Hindlimb muscle (tissue), 1 donor: ENCODE data around the gene NPC2. TPM values are rescaled to one million over a fixed set of nuclear protein-coding genes. Genes with fewer than 3 reads are reported as not detected.

Experiments used
- DNase-seq: peaks from one replicate; pipeline ENCODE4 v3.0.0-alpha.2; 2013
- polyA plus RNA-seq: library from polyadenylated mRNA; unstranded; fragments of 120-200 nt; gene quantifications from one replicate; pipeline ENCODE4 v1.2.1, GENCODE V29; 2013; ENCODE audit not compliant: insufficient read length

The NPC2 gene
- polyA plus RNA-seq, 1 donor = 82.5 TPM

DNA sequence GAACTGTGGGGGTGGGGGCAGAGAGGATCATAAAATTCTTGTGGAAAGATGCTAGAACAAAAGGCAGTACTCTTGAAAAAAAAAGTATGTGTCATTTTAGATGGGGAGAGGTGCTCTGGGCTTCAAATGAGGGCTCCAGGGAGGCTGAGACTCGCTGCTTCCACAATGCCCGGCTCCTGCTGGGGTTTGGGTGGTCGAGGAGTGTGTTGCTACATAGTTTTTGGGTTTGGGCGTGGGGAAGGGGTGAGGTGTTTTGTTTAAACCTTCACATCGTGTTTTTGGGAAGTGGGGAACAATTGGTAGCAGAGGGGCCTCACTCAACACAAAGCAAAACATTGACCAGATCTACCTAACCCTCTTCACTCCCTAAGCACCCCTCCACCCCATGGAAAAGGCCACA lies 8.6 kb upstream of the NPC2 start:
- no peak for DNase-seq

- peak; percentile 88 for DNase-seq
Measured at GRCh38 chr14:74501135-74501614, 8.1 kb upstream of the NPC2 start.

GRCh38 chr14:74500417-74501134 lies 7.5 kb upstream of the NPC2 start:
- no peak for DNase-seq

DNA sequence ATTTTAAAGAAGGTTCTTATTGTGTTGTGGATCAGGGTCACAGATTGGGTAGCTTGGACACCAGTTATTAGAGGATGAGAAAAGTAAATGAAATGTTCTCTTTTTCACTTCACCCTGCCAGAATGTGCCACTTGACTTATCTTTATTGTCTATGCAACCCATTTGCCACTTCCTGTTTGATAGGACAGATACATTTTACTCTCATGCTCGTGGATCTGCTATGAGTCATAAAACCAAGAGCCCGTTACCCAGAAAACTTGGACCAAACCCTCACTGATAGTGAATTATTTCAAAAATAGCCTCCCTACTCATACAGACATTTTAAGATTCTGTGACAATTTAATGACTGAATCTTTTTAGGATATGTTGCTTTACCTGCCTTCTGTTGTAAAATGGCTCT lies 2.3 kb upstream of the NPC2 start:
- DNase-seq = no peak

- peak; percentile 98 for DNase-seq
Measured at GRCh38 chr14:74493343-74494261, 497 bp upstream of the NPC2 start, which contains the start of gene ISCA2. ISCA2 (plus strand) TSS chr14:74493765; CDS start chr14:74493775, 10 bp downstream.

GRCh38 chr14:74491956-74492775 lies 939 bp downstream of the NPC2 start:
- DNase-seq = no peak

- DNase-seq = no peak
Measured at GRCh38 chr14:74490486-74490885, 2.6 kb downstream of the NPC2 start.

GRCh38 chr14:74488786-74489397 lies 4.2 kb downstream of the NPC2 start:
- no peak for DNase-seq

- DNase-seq = no peak
Measured at GRCh38 chr14:74486164-74486563, 6.9 kb downstream of the NPC2 start.

DNA sequence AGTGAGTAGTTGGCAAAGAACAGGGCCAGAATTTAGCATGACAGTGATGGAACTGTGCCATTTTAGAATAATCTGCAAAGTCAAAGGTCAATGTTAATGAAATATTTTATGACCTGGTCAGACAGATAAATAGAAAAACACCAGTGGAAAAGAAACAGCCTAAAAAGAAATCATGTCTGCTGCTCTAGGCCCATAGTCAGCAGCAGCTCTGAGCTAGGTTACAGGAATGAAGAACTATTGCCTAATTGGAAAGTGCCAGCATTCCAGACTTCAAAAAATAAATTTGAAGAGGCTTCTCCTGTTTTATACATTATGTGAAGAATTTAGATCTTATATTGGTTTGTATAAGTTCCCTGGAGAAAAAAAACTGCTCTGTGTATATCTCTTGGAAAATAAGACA lies 9.8 kb downstream of the NPC2 start:
- no peak for DNase-seq

GRCh38 chr14:74482571-74482970 lies 10.5 kb downstream of the NPC2 start:
- no peak for DNase-seq

GRCh38 chr14:74480046-74480445 lies 13.1 kb downstream of the NPC2 start:
- DNase-seq = no peak

DNA sequence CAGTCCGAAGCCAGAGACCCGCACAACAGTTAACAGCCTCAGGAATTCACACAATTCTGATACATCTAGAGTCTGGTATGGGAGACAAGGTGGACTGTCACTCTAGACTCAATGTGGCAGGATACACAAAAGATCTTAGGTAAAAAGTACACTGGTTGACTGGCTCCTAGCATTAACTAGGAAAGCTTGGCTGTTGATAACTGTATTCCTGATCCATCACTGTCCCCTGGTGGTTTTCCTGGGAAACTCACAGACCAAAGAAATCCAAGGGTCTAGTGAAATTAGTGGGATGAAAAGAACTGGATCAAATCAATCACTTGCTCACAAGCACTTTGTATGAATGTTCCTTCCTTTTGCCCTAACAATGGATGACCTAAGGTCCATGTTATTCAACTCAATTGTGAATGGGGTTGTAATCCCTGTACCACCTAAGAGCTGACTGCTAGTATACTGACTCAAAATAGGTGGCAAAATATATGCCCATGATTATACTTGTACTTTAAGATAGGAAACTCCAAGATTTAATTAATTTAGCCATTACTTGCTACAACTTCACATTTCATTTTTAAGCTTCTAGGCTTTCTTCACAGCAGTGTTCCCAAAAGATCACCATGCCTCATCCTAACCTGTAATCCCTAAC lies 14.0 kb downstream of the NPC2 start:
- no peak for DNase-seq

DNA sequence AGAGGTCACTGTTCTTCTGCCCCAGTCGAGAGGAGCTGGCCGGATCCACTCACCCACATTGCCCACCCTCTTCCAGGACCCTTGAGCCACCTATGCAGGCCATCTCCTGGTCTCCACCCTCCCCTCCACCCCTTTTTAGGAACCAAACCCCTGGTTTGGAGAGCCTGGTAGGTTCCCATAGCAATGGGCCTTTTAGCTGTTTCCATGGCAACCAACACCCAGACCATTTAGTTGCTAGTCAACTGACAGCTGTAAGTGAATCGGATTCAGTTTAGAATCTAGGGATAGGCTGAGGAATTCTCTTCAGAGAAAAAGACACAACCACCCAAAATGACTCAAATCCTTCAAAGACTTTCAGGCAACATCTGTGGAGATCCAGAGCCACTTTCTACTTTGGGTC lies 16.5 kb downstream of the NPC2 start:
- no peak for DNase-seq

DNA sequence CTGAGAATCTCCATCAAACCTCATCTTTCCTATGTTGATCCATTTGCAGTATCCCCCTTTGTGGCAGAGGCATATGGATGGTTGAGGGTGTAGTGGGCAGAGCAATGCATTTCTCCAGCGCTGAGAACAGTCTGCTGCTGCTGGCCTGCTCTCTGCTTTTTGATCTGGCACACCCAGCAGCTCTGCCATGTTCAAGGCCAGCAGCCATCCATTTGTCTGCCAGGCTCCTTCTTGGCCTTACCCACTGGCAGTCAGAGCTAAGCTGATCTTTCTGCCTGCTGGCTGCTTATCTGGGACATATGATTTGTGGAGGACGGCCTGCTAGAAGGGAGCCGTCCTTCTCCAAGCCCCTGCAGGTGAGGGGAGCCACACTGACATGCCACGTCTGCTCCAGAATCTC lies 17.0 kb downstream of the NPC2 start:
- DNase-seq = no peak

DNA sequence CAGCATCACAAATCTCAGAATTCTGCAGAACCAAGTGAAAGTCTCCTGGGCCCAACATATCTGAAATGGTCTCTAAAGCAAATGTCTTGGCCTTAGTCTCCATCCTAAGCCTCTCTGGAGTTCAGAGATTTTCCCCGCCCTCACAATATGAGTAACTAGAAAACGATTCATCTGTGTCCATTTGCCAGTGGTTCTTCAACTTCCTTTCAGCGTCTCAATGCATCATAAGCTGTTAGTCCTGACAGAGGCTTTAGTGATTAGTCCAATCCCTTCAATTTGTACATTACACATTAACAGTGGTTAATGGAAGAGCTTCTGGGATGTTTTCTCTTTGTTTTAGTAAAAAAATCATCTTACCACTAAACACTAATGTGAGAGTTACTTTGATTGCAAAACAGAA lies 17.4 kb downstream of the NPC2 start:
- no peak for DNase-seq

DNA sequence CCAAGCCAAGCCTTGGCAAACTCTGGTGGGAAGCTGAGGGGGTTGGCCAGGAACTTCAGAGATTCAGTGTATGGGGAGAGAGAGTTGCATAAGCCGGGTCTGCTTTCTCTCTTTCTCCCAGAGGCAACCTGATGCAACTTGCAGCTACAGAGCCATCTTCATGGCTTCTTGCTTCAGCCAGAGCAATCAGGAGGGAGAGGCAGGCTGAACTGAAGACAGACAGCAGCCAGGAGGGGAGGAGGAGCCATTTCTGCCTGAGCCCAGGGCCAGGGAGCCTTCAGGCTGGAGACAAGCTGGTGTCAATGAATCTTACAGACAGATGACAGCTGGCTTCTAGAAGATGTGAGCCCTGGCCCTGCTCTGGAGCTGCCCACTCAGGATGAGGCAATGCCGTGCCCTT lies 18.7 kb downstream of the NPC2 start:
- DNase-seq = no peak

DNA sequence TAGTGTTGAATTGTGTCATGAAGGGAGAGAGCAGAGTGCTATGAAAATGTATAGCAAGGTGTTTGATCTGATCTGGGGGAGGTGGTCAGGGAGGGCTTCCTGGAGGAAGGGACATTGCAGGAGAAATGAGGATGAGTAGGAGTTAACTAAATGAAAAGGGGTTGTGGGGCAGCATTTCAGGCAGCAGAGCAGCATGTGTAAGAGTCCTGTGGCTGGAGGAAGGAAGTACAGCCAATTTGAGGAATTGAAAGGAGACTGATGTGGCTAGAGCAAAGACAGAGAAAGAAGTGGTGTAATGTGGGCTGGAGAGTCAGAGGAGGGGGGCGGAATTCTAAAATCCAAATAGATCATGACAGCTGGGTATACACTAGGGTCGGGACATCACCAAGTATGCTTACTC lies 20.5 kb downstream of the NPC2 start:
- DNase-seq = no peak

- no peak for DNase-seq
Measured at GRCh38 chr14:74469548-74470518, 23.3 kb downstream of the NPC2 start.

GRCh38 chr14:74468513-74468912 lies 24.6 kb downstream of the NPC2 start:
- no peak for DNase-seq

GRCh38 chr14:74465335-74465734 lies 27.8 kb downstream of the NPC2 start:
- DNase-seq = no peak
